AG10803 (cell line): ENCODE measurements around the gene BCAN.

Experiments
- DNase-seq: peaks from one replicate; pipeline ENCODE4 v3.0.0; 2010; ENCODE audit warnings: low read depth
- H3K4me3 ChIP-seq: 2 replicates; pipeline ENCODE4 v1.5.1; 2011; ENCODE audit warnings: mild to moderate bottlenecking, low read length, control low read depth
- CTCF ChIP-seq: conservative IDR thresholded peaks from 2 replicates; pipeline ENCODE4 v1.5.1; 2011; ENCODE audit warnings: mild to moderate bottlenecking, low read length, control low read depth, inconsistent platforms

The BCAN gene

GRCh38 chr1:156709031-156709430, 67.1 kb downstream of the BCAN start:
- no peak overlapping the region for H3K4me3 ChIP-seq
- no peak for TF ChIP-seq CTCF
- DNase-seq = no peak
